SK-N-SH treated with all-trans-retinoic acid at 6 μM for 48 hours (cell line): ENCODE measurements around the gene CRIP3.

Experiments
- ESRRG ChIP-seq: fragments of 250-450 bp; sonication (Bioruptor Pico); IDR thresholded peaks from 2 replicates; pipeline ENCODE4 v1.6.1; 2021; ENCODE audit warnings: mild to moderate bottlenecking
- PATZ1 ChIP-seq: fragments of 250-450 bp; sonication (Bioruptor Pico); IDR thresholded peaks from 2 replicates; pipeline ENCODE4 v1.8.0; 2020; ENCODE audit warnings: mild to moderate bottlenecking, moderate library complexity, borderline replicate concordance

- no peak for TF ChIP-seq PATZ1
- TF ChIP-seq ESRRG (CRISPR knock-in tag), result no peak
Measured at GRCh38 chr6:43277643-43278523, 30.7 kb downstream of the CRIP3 start.
